Superior temporal gyrus (tissue), 1 donor: Measurements from ENCODE around the gene SDR39U1.

Experiments used
- DNase-seq: peaks from one replicate; pipeline ENCODE4 v3.0.0-alpha.2; 2016; ENCODE audit errors: extremely low spot score

Gene SDR39U1

GRCh38 chr14:24390701-24391468 lies 51.7 kb downstream of the SDR39U1 start:
- no peak for DNase-seq
